CD4-positive, alpha-beta T cell (primary cell): ENCODE data around the gene UBE2D2. TPM values are rescaled to one million over a fixed set of nuclear protein-coding genes. Genes with fewer than 3 reads are reported as not detected.
A peak's percentile ranks its signal among the peaks of the same experiment; 100 is the strongest.

Experiments
- ATAC-seq: fragments of 200-7000 bp; cut with Tn5 transposase; one replicate; pipeline ENCODE4 v1.10.0; 2022; ENCODE audit warnings: mild to moderate bottlenecking; ENCODE audit not compliant: poor library complexity
- CTCF ChIA-PET: fragments of 350-600 bp; sonication (Branson Sonifier 250); formaldehyde crosslinking; loops from one replicate; lab custom pipeline; 2021; ENCODE audit warnings: antibody characterized with exemption, inconsistent platforms; lab: Charles Lee
- POLR2A ChIA-PET: fragments of 350-600 bp; sonication (Branson Sonifier 250); formaldehyde crosslinking; loops from one replicate; lab custom pipeline; 2021; ENCODE audit warnings: antibody characterized with exemption, inconsistent platforms; lab: Charles Lee
- DNase-seq, 14 experiments: peaks; one replicate each; pipeline ENCODE4 v3.0.0-alpha.2; 2013 to 2020; ENCODE audit warnings: mixed read lengths in 2 of 14
- H3K27ac ChIP-seq, 2 donors: one replicate each; pipeline versions ENCODE4 v1.5.1 to v1.7.0; 2013; ENCODE audit warnings: low read length in 2 of 2, low read depth in 1 of 2, mild to moderate bottlenecking in 1 of 2
- H3K27me3 ChIP-seq, 2 experiments: 1 replicate in 1 of 2; 2 replicates in 1 of 2; pipeline versions ENCODE4 v1.6.1 to v1.7.0; 2013; ENCODE audit warnings: low read length in 2 of 2, control low read depth in 1 of 2, mild to moderate bottlenecking in 1 of 2, moderate library complexity in 1 of 2; ENCODE audit not compliant: insufficient read depth in 2 of 2, control insufficient read depth in 1 of 2
- H3K36me3 ChIP-seq: one replicate; pipeline ENCODE4 v1.6.1; 2013; ENCODE audit warnings: low read length, control low read depth; ENCODE audit not compliant: insufficient read depth
- H3K4me1 ChIP-seq: one replicate; pipeline ENCODE4 v1.6.1; 2013; ENCODE audit warnings: low read length, control low read depth; ENCODE audit not compliant: insufficient read depth
- H3K4me3 ChIP-seq: one replicate; pipeline ENCODE4 v1.5.1; 2013; ENCODE audit warnings: mild to moderate bottlenecking, low read length, moderate library complexity
- H3K9me3 ChIP-seq, 2 experiments: 1 replicate in 1 of 2; 2 replicates in 1 of 2; pipeline versions ENCODE4 v1.6.1 to v1.7.0; 2013; ENCODE audit warnings: low read length in 2 of 2, mild to moderate bottlenecking in 2 of 2, control low read depth in 1 of 2, moderate library complexity in 1 of 2; ENCODE audit not compliant: control insufficient read depth in 1 of 2, insufficient read depth in 1 of 2
- H3K27ac Mint-ChIP-seq: one replicate; pipeline ENCODE4 v1.8.0; 2020; ENCODE audit warnings: mixed read lengths
- H3K27me3 Mint-ChIP-seq: one replicate; pipeline ENCODE4 v1.8.0; 2021; ENCODE audit warnings: mixed read lengths
- H3K36me3 Mint-ChIP-seq: one replicate; pipeline ENCODE4 v1.8.0; 2021; ENCODE audit warnings: low read depth, mixed read lengths
- H3K4me1 Mint-ChIP-seq: one replicate; pipeline ENCODE4 v1.8.0; 2021; ENCODE audit warnings: low read depth, mixed read lengths
- H3K4me3 Mint-ChIP-seq: one replicate; pipeline ENCODE4 v1.8.0; 2020; ENCODE audit warnings: mild to moderate bottlenecking, mixed read lengths
- H3K9me3 Mint-ChIP-seq: one replicate; pipeline ENCODE4 v1.8.0; 2020; ENCODE audit warnings: mixed read lengths
- intact Hi-C, 2 experiments: fragments of 100-400 bp; cut with DNase I in 1 of 2; cut with micrococcal nuclease in 1 of 2; formaldehyde crosslinking; loops; one replicate each; pipeline versions ENCODE4 v1.15.1 to v1.9.0; 2023 to 2025; cut with DNase I, micrococcal nuclease
- total RNA-seq, 174 experiments: library from RNA in 2 of 174; stranded (reverse) in 2 of 174; gene quantifications; one replicate each; pipeline ENCODE4 v1.2.3 and lab custom pipeline; 2021 to 2026
- TF ChIP-seq, protein P1 (sequence below): fragments of 200-600 bp; IDR thresholded peaks from one replicate; pipeline ENCODE4 v1.8.0; 2022; ENCODE audit warnings: antibody characterized with exemption, mild to moderate bottlenecking

UBE2D2 gene
- total RNA-seq, 2 experiments from 2014 or later = 164 to 174 TPM

DNA sequence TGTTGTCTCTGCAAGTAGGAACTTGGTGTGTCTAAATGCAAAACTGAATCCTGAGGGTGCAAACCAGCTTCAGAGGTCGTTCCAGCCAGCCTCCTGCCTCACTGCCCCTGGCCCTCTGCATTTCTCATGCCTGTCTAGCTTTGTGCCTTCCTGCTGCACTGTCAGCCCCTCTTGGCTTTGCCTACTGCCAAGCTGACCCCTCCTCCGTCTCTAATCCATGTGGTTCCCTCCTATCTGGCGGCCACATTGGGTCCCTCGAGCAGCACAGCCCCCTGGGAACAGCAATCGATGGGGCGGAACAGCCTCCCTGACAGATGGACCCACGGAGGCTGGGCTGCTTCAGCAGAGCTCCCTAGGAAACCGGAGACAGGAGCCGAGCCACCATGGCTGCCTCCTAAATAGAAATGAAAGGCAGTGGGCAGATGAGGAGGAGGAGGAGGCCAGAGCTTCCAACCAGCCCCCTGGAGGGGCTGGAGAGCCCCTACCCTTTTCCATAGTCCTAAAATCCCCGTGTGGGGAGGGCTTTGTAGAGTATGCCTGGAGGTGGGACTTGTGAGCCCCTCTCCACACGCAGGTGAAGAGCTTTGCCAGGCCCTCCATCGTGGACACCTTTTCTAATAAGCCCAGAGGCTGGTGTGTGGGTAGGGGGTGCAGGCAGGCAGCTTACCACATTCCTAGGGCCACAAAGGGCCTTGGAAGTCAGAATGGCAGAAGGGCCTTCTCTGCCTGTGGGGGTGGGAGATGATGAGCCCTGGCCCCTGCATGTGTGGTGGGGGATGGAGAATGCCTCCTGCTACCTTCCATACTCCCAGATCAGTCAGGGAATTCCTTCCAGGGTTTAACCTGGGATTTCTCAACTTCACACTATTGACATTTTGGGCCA is 77.8 kb downstream of the UBE2D2 start:
- H3K27ac ChIP-seq = no peak overlapping the region
- H3K4me1 ChIP-seq = peaks cover 45% of the 10 kb centered on the region
- H3K4me3 Mint-ChIP-seq = peak overlapping the region; percentile 60
- H3K36me3 Mint-ChIP-seq = no peaks in the 10 kb centered on the region
- no peaks in the 10 kb centered on the region for H3K27me3 Mint-ChIP-seq
- H3K27ac Mint-ChIP-seq = no peak overlapping the region
- peak in 2 of 14 experiments; percentile 0 to 30 for DNase-seq
- CTCF ChIA-PET = interaction anchor here (1.2 to 2.1 kb wide), 2 partner anchors 51 to 127 kb away, joined by 6 to 7 read pairs; no protein-coding TSS in a partner anchor
- no peaks in the 10 kb centered on the region for H3K9me3 ChIP-seq
- intact Hi-C loops = loop anchor here in 1 of 2 experiments (5.0 to 10.0 kb wide), 4 partner anchors 64 to 206 kb away; no protein-coding TSS in a partner anchor
- TF ChIP-seq, protein P1, sequence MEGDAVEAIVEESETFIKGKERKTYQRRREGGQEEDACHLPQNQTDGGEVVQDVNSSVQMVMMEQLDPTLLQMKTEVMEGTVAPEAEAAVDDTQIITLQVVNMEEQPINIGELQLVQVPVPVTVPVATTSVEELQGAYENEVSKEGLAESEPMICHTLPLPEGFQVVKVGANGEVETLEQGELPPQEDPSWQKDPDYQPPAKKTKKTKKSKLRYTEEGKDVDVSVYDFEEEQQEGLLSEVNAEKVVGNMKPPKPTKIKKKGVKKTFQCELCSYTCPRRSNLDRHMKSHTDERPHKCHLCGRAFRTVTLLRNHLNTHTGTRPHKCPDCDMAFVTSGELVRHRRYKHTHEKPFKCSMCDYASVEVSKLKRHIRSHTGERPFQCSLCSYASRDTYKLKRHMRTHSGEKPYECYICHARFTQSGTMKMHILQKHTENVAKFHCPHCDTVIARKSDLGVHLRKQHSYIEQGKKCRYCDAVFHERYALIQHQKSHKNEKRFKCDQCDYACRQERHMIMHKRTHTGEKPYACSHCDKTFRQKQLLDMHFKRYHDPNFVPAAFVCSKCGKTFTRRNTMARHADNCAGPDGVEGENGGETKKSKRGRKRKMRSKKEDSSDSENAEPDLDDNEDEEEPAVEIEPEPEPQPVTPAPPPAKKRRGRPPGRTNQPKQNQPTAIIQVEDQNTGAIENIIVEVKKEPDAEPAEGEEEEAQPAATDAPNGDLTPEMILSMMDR = no peak
- POLR2A ChIA-PET = interaction anchor here (0.7 to 2.4 kb wide), 7 partner anchors 10 to 473 kb away, joined by 3 to 13 read pairs (median 3); partner anchors contain the start of genes CXXC5 and SPATA24
- no peak overlapping the region for H3K4me3 ChIP-seq
- peaks cover 2% of the 10 kb centered on the region for H3K36me3 ChIP-seq
- no peak for ATAC-seq
- no peaks in the 10 kb centered on the region for H3K9me3 Mint-ChIP-seq
- H3K4me1 Mint-ChIP-seq = peaks cover 43% of the 10 kb centered on the region
- no peaks in the 10 kb centered on the region for H3K27me3 ChIP-seq

DNA sequence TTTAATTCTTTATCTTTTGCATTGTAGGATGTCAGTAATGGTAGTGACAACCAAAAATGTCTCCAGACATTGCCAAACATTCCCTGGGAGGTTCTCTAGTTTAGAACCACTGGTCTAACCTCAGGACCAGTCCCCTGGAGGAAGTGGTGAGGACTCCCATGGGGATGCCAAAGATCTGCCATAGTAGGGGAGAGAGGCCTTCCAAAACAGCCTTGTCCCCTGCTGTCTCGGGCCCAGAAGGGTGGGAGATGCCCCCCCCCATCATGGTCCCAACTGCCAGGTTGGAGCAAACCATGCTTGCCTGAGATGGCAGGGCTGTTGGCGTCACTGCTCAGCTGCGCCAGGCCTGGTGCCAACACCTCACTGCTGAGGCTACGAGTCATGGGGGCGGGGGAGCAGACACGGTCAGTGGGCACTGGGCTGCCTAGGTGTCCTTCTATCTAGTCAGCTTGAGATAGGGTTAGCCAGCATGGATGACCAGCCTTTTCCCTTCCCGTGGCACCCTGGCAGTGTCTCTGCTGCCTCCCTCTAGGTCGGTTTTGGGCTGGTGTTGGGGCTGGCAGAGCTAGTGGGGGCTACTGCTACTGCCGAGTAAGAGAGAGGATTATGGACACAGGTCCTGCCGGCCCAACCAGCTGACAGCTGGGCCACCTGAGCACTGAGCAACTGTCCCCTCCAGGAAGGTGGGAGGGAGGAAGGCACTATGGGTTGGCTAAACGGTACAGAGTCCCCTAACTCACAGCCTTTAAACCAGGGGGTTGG is 78.7 kb downstream of the UBE2D2 start:
- H3K27me3 Mint-ChIP-seq = no peaks in the 10 kb centered on the region
- Histone ChIP-seq H3K4me1 (peaks cover 39% of the 10 kb centered on the region), H3K36me3 (peaks cover 2% of the 10 kb centered on the region), H3K4me3 (no peak overlapping the region), H3K27ac (no peak overlapping the region), H3K9me3 (no peaks in the 10 kb centered on the region), H3K27me3 (no peaks in the 10 kb centered on the region)
- ChIA-PET POLR2A (interaction anchor here (2.4 kb wide), 1 partner anchor 9 kb away, joined by 13 read pairs; the partner anchor contains the start of gene CXXC5), CTCF (interaction anchor here (2.1 kb wide), 1 partner anchor 50 kb away, joined by 6 read pairs; no protein-coding TSS in a partner anchor)
- intact Hi-C loops = loop anchor here in 1 of 2 experiments (5.0 to 10.0 kb wide), 4 partner anchors 65 to 205 kb away; no protein-coding TSS in a partner anchor
- ATAC-seq (no peak), DNase-seq (peak in 2 of 14 experiments; percentile 0 to 33)
- no peak overlapping the region for H3K27ac Mint-ChIP-seq
- H3K36me3 Mint-ChIP-seq = no peaks in the 10 kb centered on the region
- H3K4me3 Mint-ChIP-seq = no peak overlapping the region
- peaks cover 39% of the 10 kb centered on the region for H3K4me1 Mint-ChIP-seq
- TF ChIP-seq, protein P1 = no peak
- no peaks in the 10 kb centered on the region for H3K9me3 Mint-ChIP-seq

DNA sequence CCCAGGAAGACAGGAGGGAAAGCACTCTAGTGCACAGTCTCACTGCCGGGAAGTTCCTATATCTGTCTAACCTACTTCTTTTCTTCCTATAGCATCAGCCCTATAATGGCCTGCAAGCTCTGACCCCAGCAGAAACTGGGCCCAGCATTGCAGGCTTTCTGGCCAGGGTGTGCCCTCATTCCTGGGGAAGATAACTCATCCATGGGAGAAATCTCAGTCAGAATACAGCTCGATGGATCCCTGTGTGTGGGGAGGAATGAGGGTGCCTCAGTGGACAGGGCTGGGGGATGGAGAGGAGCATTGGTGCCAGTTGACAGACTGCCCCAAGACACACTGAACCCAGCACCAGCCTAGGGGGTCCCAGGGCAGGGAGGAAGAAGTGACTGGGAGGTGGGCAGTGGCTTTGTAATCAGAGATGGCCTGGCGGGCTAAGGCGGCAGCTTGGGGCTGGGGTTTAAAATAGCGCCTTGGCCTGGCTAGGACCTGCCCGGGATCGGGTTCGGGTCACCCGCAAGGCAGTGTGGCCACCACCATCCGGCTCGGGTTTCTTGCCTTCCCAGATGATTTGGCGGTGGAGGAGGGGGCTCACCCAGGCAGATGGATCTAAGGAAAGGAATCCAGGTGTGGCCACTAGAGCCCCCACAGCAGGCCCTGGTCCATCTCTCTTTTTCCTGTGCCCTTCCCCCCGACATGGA is 79.4 kb downstream of the UBE2D2 start:
- CTCF ChIA-PET = no interaction called here
- peaks cover 2% of the 10 kb centered on the region for H3K36me3 ChIP-seq
- TF ChIP-seq, protein P1 = no peak
- DNase-seq (peak in 2 of 14 experiments; percentile 1 to 25), ATAC-seq (no peak)
- POLR2A ChIA-PET = interaction anchor here (2.4 kb wide), 1 partner anchor 8 kb away, joined by 13 read pairs; the partner anchor contains the start of gene CXXC5
- Mint-ChIP-seq H3K27me3 (no peaks in the 10 kb centered on the region), H3K27ac (no peak overlapping the region), H3K4me3 (no peak overlapping the region), H3K4me1 (peaks cover 31% of the 10 kb centered on the region), H3K9me3 (no peaks in the 10 kb centered on the region), H3K36me3 (no peaks in the 10 kb centered on the region)
- H3K4me1 ChIP-seq = peaks cover 32% of the 10 kb centered on the region
- intact Hi-C loops = no loop called here
- no peak overlapping the region for H3K4me3 ChIP-seq
- no peak overlapping the region for H3K27ac ChIP-seq
- H3K27me3 ChIP-seq = no peaks in the 10 kb centered on the region
- H3K9me3 ChIP-seq = no peaks in the 10 kb centered on the region
